H9 (cell line): ENCODE measurements around the gene EID2. TPM values are rescaled to one million over a fixed set of nuclear protein-coding genes. Genes with fewer than 3 reads are reported as not detected.

Source experiments
- DNase-seq: peaks from one replicate; pipeline ENCODE4 v3.0.0-alpha.2; 2017
- H2AFZ ChIP-seq: one replicate; pipeline ENCODE4 v1.6.1; 2013; ENCODE audit warnings: mild to moderate bottlenecking, low read length, control low read depth, moderate library complexity
- H2AK5ac ChIP-seq: 2 replicates; pipeline ENCODE4 v1.6.1; 2013; ENCODE audit warnings: low read length, control low read depth, mixed read lengths; ENCODE audit not compliant: insufficient read length
- H2BK120ac ChIP-seq: one replicate; pipeline ENCODE4 v1.6.1; 2013; ENCODE audit warnings: low read depth, mild to moderate bottlenecking, low read length, control low read depth, inconsistent platforms; ENCODE audit not compliant: poor library complexity, severe bottlenecking
- H2BK12ac ChIP-seq: 2 replicates; pipeline ENCODE4 v1.6.1; 2013; ENCODE audit warnings: low read length, control low read depth, mixed read lengths, low read depth; ENCODE audit not compliant: insufficient read length
- H2BK15ac ChIP-seq: 2 replicates; pipeline ENCODE4 v1.6.1; 2013; ENCODE audit warnings: low read depth, low read length, control low read depth
- H2BK20ac ChIP-seq: one replicate; pipeline ENCODE4 v1.6.1; 2013; ENCODE audit warnings: low read depth, mild to moderate bottlenecking, low read length, control low read depth, inconsistent platforms; ENCODE audit not compliant: poor library complexity, severe bottlenecking
- H2BK5ac ChIP-seq: 2 replicates; pipeline ENCODE4 v1.6.1; 2013; ENCODE audit warnings: low read length, control low read depth, mixed read lengths; ENCODE audit not compliant: insufficient read length
- H3K14ac ChIP-seq: 2 replicates; pipeline ENCODE4 v1.6.1; 2013; ENCODE audit warnings: low read length, control low read depth; ENCODE audit not compliant: insufficient read depth
- H3K18ac ChIP-seq: 2 replicates; pipeline ENCODE4 v1.6.1; 2013; ENCODE audit warnings: low read depth, mild to moderate bottlenecking, mixed read lengths, low read length, control low read depth; ENCODE audit not compliant: insufficient read length
- H3K23ac ChIP-seq: 2 replicates; pipeline ENCODE4 v1.6.1; 2013; ENCODE audit warnings: low read length, control low read depth, mixed read lengths, low read depth; ENCODE audit not compliant: insufficient read length
- H3K23me2 ChIP-seq: 2 replicates; pipeline ENCODE4 v1.6.1; 2013; ENCODE audit warnings: low read depth, mild to moderate bottlenecking, mixed read lengths, low read length, control low read depth; ENCODE audit not compliant: insufficient read length, poor library complexity, severe bottlenecking
- H3K27ac ChIP-seq: 2 replicates; pipeline ENCODE4 v1.5.1; 2013; ENCODE audit warnings: low read length, control low read depth, mixed read lengths, low read depth; ENCODE audit not compliant: insufficient read length
- H3K27me3 ChIP-seq: 2 replicates; pipeline ENCODE4 v1.6.1; 2013; ENCODE audit warnings: low read length, control low read depth, inconsistent platforms; ENCODE audit not compliant: insufficient read depth
- H3K4ac ChIP-seq: 2 replicates; pipeline ENCODE4 v1.6.1; 2013; ENCODE audit warnings: low read depth, mild to moderate bottlenecking, control low read depth, inconsistent platforms, low read length, moderate library complexity
- H3K4me1 ChIP-seq: 2 replicates; pipeline ENCODE4 v1.6.1; 2013; ENCODE audit warnings: low read length, control low read depth, inconsistent platforms; ENCODE audit not compliant: insufficient read depth
- H3K4me2 ChIP-seq: 2 replicates; pipeline ENCODE4 v1.6.1; 2013; ENCODE audit warnings: low read length, control low read depth, mixed read lengths; ENCODE audit not compliant: insufficient read length, insufficient read depth
- H3K56ac ChIP-seq: 2 replicates; pipeline ENCODE4 v1.6.1; 2013; ENCODE audit warnings: low read depth, mild to moderate bottlenecking, mixed read lengths, low read length, control low read depth; ENCODE audit not compliant: insufficient read length
- H3K79me1 ChIP-seq: 2 replicates; pipeline ENCODE4 v1.6.1; 2013; ENCODE audit warnings: low read depth, mild to moderate bottlenecking, moderate library complexity, low read length, control low read depth, inconsistent platforms; ENCODE audit not compliant: insufficient read depth, poor library complexity, severe bottlenecking
- H3K79me2 ChIP-seq: 2 replicates; pipeline ENCODE4 v1.6.1; 2013; ENCODE audit warnings: low read length, control low read depth, inconsistent platforms; ENCODE audit not compliant: insufficient read depth
- H3K9ac ChIP-seq: 2 replicates; pipeline ENCODE4 v1.6.1; 2013; ENCODE audit warnings: low read length, control low read depth, mixed read lengths; ENCODE audit not compliant: insufficient read length; ENCODE audit errors: extremely low read depth
- H3K9me3 ChIP-seq: one replicate; pipeline ENCODE4 v1.6.1; 2013; ENCODE audit warnings: low read depth, low read length, inconsistent platforms; ENCODE audit not compliant: control insufficient read depth
- H3T11ph ChIP-seq: one replicate; pipeline ENCODE4 v1.6.1; 2013; ENCODE audit warnings: mild to moderate bottlenecking, low read length, control low read depth, inconsistent platforms
- H4K20me1 ChIP-seq: one replicate; pipeline ENCODE4 v1.6.1; 2013; ENCODE audit not compliant: control insufficient read depth, insufficient read length, insufficient read depth
- H4K5ac ChIP-seq: 2 replicates; pipeline ENCODE4 v1.6.1; 2013; ENCODE audit warnings: low read depth, mild to moderate bottlenecking, mixed read lengths, low read length, control low read depth; ENCODE audit not compliant: insufficient read length
- H4K8ac ChIP-seq: replicated peaks from 2 replicates; pipeline ENCODE4 v1.6.1; 2013; ENCODE audit warnings: low read length, control low read depth, mixed read lengths, low read depth; ENCODE audit not compliant: insufficient read length
- H4K91ac ChIP-seq: 2 replicates; pipeline ENCODE4 v1.6.1; 2013; ENCODE audit warnings: low read depth, mild to moderate bottlenecking, moderate library complexity, mixed read lengths, low read length, control low read depth; ENCODE audit not compliant: insufficient read length
- H3K27ac Mint-ChIP-seq, 3 experiments: 2 replicates in 2 of 3; 3 replicates in 1 of 3; pipeline ENCODE4 v1.8.0; 2020 to 2021; ENCODE audit warnings: mixed read lengths in 3 of 3, mild to moderate bottlenecking in 1 of 3, moderate library complexity in 1 of 3
- H3K27me3 Mint-ChIP-seq: 2 replicates; pipeline ENCODE4 v1.8.0; 2021; ENCODE audit warnings: low read depth, mild to moderate bottlenecking, moderate library complexity, mixed read lengths
- H3K36me3 Mint-ChIP-seq, 3 experiments: 2 replicates in 2 of 3; 3 replicates in 1 of 3; pipeline ENCODE4 v1.8.0; 2020 to 2021; ENCODE audit warnings: low read depth in 3 of 3, mixed read lengths in 3 of 3; ENCODE audit not compliant: insufficient read depth in 1 of 3
- H3K4me1 Mint-ChIP-seq, 2 experiments: 2 replicates each; pipeline ENCODE4 v1.8.0; 2020; ENCODE audit warnings: mixed read lengths in 2 of 2
- H3K4me3 Mint-ChIP-seq, 2 experiments: 2 replicates in 1 of 2; 3 replicates in 1 of 2; pipeline ENCODE4 v1.8.0; 2020 to 2021; ENCODE audit warnings: mild to moderate bottlenecking in 2 of 2, mixed read lengths in 2 of 2, moderate library complexity in 1 of 2
- H3K9me3 Mint-ChIP-seq, 2 experiments: 2 replicates in 1 of 2; 3 replicates in 1 of 2; pipeline ENCODE4 v1.8.0; 2020; ENCODE audit warnings: mild to moderate bottlenecking in 2 of 2, mixed read lengths in 2 of 2, moderate library complexity in 1 of 2
- CTCF ChIP-seq: fragments of 200-600 bp; sonication (generic); conservative IDR thresholded peaks from 3 replicates; pipeline ENCODE4 v1.8.0; 2021; ENCODE audit warnings: antibody characterized with exemption, mild to moderate bottlenecking
- WGBS: extraction: QIAGEN DNeasy Blood & Tissue Kit; methylation state at CpG from one replicate; pipeline ENCODE4 v1.1.7; 2013; ENCODE audit warnings: missing lambda C conversion rate, low lambda C conversion rate, mixed read lengths; ENCODE audit not compliant: insufficient read length; ENCODE audit errors: extremely low coverage; 5-methylcytosine and 5-hydroxymethylcytosine counted together
- total RNA-seq: library from RNA; stranded (reverse); gene quantifications from 2 replicates; pipeline ENCODE4 v1.2.1, GENCODE V29; 2021

EID2 gene
- total RNA-seq, 1 experiment from 2014 or later, result 18.8 TPM

GRCh38 chr19:39500543-39500942 lies 39.4 kb downstream of the EID2 start:
- H4K8ac ChIP-seq, result no peak overlapping the region
- H2BK12ac ChIP-seq, result no peak overlapping the region
- H2BK15ac ChIP-seq, result no peak overlapping the region
- Mint-ChIP-seq H3K4me3 (peak overlapping the region in 1 of 2 experiments; percentile 47; a peak in 2 of 5 replicates), H3K36me3 (peaks cover 0 to 15% (median 1%) of the 10 kb centered on the region in 3 experiments; a peak in 3 of 7 replicates), H3K27ac (no peak overlapping the region), H3K9me3 (peaks cover 4 to 9% of the 10 kb centered on the region in 2 experiments), H3K4me1 (peaks cover 9 to 15% of the 10 kb centered on the region in 2 experiments), H3K27me3 (peaks cover 90% of the 10 kb centered on the region)
- H3K23ac ChIP-seq, result no peak overlapping the region
- no peaks in the 10 kb centered on the region for H3K4me1 ChIP-seq
- no peak overlapping the region for H3K27ac ChIP-seq
- peaks cover 8% of the 10 kb centered on the region; the same call in 1 of the 2 replicates for H3K27me3 ChIP-seq
- H4K91ac ChIP-seq, result no peak overlapping the region
- no peak overlapping the region for H2BK20ac ChIP-seq
- no peak for TF ChIP-seq CTCF
- H2BK120ac ChIP-seq, result no peak overlapping the region
- no peak overlapping the region for H3K9ac ChIP-seq
- no peak for DNase-seq
- no peak overlapping the region for H4K5ac ChIP-seq
- no peak overlapping the region for H3K4me2 ChIP-seq
- H3K14ac ChIP-seq, result no peak overlapping the region
- WGBS, result no CpG with 5 or more reads among the region's 4 CpGs
- H3K79me1 ChIP-seq, result no peaks in the 10 kb centered on the region
- H2AK5ac ChIP-seq, result no peak overlapping the region
- H3K23me2 ChIP-seq, result peaks cover 10% of the 10 kb centered on the region
- H2BK5ac ChIP-seq, result no peak overlapping the region
- H3K79me2 ChIP-seq, result no peaks in the 10 kb centered on the region
- H3K9me3 ChIP-seq, result no peaks in the 10 kb centered on the region
- no peak overlapping the region for H3K56ac ChIP-seq
- no peak overlapping the region for H3K18ac ChIP-seq
- no peak overlapping the region for H3T11ph ChIP-seq
- H2AFZ ChIP-seq, result no peak overlapping the region
- H4K20me1 ChIP-seq, result no peaks in the 10 kb centered on the region
- no peak overlapping the region for H3K4ac ChIP-seq
